Measurements from ENCODE around the gene ZFP14.
"Not testable (repeated sequence)": the region's sequence is repeated elsewhere in the genome, so short reads cannot be mapped to it uniquely, and the experiment has no call there.

The ZFP14 gene

DNA sequence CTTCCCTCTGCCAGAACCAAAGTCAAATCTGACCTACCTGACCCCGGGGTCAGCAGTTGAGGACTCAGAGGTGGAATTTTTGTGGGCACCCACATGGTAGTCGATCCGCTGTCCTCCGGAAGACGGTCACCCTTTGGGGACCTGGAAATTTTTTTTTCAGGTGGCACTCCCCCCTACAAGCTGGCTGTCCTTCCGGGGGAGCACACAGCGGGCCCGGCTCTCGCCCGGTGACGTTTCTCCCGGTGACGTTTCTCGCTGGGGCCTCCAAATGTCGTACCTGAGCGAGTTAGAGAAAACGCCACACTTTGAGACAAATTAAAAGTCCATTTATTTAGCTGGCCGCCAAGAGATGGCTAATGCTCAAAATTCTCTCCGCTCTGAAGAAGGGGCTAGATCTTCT is 48.8 kb downstream of the ZFP14 start:
- no peak for DNase-seq

DNA sequence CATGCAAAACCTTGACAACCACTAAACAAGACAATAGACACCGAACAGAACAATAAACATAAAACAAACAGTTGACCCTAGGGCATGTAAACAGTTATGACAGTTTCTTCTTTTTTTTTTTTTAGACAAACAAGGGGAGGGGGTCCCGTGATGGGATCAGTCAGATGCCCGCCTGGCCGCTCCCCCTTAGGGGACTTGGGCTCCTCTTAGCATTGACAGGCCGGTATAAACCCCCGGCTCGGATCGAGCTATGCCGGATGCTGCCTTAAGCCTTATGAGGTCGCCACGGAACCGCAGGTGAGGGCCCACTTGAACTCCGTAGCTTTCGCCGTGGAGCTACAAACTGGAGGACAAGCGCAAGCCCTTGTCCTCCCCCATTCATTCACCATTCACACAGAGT is 49.5 kb downstream of the ZFP14 start:
- DNase-seq: not testable (repeated sequence)

DNA sequence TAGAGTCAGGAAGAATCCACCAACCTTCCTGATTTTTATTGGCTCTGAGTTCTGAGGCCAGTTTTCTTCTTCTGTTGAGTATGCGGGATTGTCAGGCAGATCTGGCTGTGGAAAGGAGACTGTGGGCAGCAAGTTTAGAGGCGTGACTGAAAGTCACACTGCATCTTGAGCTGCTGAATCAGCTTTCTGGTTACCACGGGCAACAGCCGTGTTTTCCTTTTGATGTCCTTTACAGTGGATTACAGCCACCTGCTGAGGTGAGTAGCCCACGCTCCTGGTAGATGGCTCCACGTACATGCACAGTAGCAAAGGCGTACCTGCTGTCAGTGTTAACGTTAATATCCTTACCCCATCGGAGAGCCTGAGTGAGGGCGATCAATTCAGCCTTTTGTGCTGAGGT is 52.4 kb downstream of the ZFP14 start:
- not testable (repeated sequence) for DNase-seq

DNA sequence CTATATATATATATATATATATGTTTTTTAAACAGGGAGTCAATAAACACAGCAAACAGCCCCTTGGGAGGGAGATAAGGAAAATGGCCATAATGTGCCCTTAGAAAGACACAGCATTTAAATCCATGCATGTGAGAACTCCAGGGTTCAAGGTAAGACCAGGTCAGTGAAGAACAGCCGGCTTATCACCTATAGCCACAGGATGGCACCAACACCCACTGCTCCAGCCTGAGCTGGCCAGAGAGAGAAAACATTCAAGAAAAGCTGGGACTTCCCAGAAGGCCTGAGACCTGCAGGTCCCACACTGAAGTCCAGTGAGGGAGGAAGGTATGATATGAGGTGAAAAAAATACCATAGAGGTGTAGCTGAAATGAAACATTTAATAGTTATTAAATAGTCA is 63.8 kb downstream of the ZFP14 start:
- DNase-seq: not testable (repeated sequence)

DNA sequence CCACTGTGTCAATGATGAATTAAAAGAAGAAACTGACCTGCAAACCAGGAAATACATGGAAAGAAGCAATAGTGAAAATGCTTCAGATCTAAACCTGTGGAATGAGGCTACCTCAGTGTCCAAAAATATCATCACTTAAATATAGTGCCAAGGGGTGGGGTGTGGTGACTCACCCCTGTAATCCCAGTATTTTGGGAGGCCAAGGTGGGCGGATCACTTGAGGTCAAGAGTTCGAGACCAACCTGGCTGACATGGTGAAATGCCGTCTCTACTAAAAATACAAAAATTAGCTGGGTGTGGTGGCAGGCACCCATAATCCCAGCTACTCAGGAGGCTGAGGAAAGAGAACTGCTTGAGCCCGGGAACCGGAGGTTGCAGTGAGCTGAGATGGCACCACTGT is 64.9 kb downstream of the ZFP14 start:
- not testable (repeated sequence) for DNase-seq

DNA sequence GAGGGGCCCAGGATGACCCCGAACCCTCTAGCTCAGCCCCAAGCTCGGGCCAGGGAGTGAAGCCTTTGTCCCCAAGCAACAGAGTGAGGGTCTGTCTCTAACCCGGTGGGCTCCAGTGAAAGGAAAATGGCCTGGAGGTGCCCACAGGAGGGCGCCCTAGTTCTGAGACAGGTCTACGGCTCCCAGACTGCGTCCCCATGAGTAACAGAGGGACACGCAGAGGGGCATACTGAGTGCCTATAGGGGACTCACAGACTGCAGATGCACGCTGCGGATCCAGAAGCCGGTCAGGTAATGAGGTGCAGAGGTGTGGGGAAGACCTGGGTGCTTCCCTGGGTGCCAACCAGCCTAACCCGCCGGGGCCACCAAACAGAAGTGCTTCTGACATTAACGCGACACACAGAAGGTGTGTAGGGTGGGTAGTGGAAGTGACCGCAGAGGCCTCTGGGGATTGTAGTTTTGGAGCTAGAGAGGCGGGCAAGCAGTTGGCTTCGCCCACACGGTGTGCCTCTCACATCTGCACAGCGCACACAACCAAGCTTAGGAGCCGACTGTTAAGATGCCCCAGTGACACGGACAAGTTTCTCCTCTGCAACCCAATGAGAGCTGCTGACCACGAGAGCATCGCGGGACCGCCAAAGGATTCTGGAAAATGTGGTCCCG is 67.8 kb downstream of the ZFP14 start:
- not testable (repeated sequence) for DNase-seq

DNA sequence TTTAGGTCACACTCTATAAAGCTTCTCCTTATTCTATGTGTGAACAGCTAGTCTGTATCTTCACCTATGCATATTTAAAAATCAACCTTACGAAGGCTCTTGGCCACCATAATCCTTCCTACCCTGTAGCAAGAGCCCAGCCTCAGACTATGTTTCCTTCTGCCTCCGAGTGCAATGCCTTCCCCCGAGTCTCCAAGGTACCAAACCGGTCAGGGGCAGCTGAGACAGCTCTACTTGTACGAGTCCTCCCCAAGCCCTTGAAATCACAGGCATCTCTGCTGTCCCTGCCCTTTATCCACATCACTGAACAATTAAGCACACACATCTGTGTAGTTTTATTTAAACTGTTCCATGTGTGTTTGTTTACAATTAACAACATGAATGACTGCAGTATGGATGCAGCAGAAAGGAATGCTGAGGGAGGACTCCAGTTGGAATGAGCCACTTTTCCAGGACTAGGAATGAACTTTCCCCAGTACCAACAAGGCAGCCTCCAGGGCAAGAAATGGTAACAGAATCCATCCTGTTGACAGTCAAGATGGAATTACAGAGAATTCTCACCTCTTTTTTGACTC is 68.5 kb downstream of the ZFP14 start:
- DNase-seq: not testable (repeated sequence)

DNA sequence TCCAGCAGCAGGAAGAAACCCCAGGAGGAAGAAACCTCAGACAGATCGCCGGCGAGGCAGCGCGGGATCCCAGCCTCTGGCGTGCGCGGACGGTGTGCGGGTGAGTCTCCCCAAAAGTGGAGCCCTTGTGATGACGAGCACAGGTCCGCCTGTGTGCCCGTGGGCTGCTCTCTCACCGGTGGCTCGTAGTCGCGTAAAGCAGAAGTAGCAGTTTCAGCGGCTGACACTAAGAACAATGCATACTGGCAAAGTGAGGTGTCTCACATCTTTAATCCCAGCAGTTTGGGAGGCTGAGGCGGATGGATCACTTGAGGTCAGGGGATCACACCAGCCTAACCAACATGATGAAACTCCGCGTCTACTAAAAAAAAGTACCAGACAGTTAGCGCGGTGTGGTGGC is 69.2 kb downstream of the ZFP14 start:
- not testable (repeated sequence) for DNase-seq

DNA sequence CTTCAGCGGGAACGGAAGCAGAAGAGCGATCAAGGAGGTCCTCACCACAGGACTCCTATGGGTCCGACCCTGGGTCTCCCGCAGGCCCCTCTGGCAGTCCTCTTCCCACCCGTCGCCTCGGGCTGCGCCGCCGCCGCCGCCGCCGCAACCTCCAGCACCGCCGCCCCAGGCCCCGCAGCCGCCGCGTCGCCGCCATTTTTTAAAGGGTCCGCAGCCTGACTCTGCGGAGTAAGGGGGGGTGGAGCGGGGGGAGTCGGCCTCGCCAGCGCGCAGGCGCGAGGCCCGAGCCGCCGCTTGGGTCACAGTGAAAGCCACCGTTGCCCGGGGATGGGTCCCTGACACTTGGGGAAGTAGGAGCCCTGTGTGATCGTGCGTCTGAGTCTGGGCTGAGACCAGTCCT is 69.7 kb downstream of the ZFP14 start:
- not testable (repeated sequence) for DNase-seq

DNA sequence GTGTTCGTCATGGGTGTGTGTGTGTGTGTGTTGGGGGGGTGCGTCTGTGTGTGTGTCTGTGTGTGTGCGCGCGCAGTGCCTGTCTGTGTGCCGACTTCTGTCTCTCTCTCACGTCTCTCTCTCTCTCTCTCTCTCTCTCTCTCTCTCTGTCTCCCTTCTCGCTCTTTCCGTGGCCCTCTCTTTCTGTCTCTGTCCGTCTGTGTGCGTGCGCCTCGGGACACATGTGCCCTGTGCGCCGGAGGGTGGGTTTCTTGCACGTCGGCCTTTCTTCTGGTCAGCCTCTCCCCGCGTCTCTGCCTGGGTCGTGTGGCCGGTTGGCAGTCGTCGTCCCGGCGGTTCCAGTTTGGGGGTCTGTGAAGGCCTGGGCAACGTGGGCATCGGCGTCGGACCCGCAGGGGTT is 86.7 kb downstream of the ZFP14 start:
- not testable (repeated sequence) for DNase-seq
